GM12878 (cell line): ENCODE results near the gene NAGK. TPM values are rescaled to one million over a fixed set of nuclear protein-coding genes. Genes with fewer than 3 reads are reported as not detected.

ENCODE experiments used
- CBFB ChIP-seq: IDR thresholded peaks from 2 replicates; pipeline ENCODE4 v1.6.1; 2016; ENCODE audit warnings: antibody characterized with exemption, low read depth
- CBX5 ChIP-seq: sonication (generic); IDR thresholded peaks from 2 replicates; pipeline ENCODE4 v1.6.1; 2016; ENCODE audit warnings: low read depth, moderate library complexity, mild to moderate bottlenecking, inconsistent platforms
- CHD2 ChIP-seq: IDR thresholded peaks from 2 replicates; pipeline ENCODE4 v1.6.1; 2011; ENCODE audit warnings: low read depth, low read length, improper control_type of control experiment, borderline replicate concordance
- CREB1 ChIP-seq: IDR thresholded peaks from 2 replicates; pipeline ENCODE4 v1.6.1; 2012; ENCODE audit warnings: low read depth, mild to moderate bottlenecking, inconsistent platforms
- GABPA ChIP-seq: IDR thresholded peaks from 2 replicates; pipeline ENCODE4 v1.6.1; 2014; ENCODE audit warnings: antibody characterized with exemption, low read depth, mild to moderate bottlenecking, inconsistent platforms
- MTA3 ChIP-seq: IDR thresholded peaks from 2 replicates; pipeline ENCODE4 v1.6.1; 2012; ENCODE audit warnings: low read length, inconsistent platforms, borderline replicate concordance
- NFYA ChIP-seq: IDR thresholded peaks from 2 replicates; pipeline ENCODE4 v1.6.1; 2011; ENCODE audit warnings: low read depth, mild to moderate bottlenecking, low read length, improper control_type of control experiment, borderline replicate concordance
- PAX5 ChIP-seq: IDR thresholded peaks from 2 replicates; pipeline ENCODE4 v1.6.1; 2011; ENCODE audit warnings: low read depth, low read length, borderline replicate concordance
- POLR2AphosphoS2 ChIP-seq: IDR thresholded peaks from 2 replicates; pipeline ENCODE4 v1.6.1; 2011; ENCODE audit warnings: low read depth, mild to moderate bottlenecking, low read length, improper control_type of control experiment, moderate library complexity
- POLR2AphosphoS5 ChIP-seq: IDR thresholded peaks from 2 replicates; pipeline ENCODE4 v1.6.1; 2011; ENCODE audit warnings: mild to moderate bottlenecking, low read length, inconsistent platforms
- POU2F2 ChIP-seq: IDR thresholded peaks from 3 replicates; pipeline ENCODE4 v1.6.1; 2011; ENCODE audit warnings: low read depth, mild to moderate bottlenecking, low read length, borderline replicate concordance
- SIN3A ChIP-seq: IDR thresholded peaks from 2 replicates; pipeline ENCODE4 v1.6.1; 2012; ENCODE audit warnings: low read depth, low read length, improper control_type of control experiment
- SIX5 ChIP-seq: IDR thresholded peaks from 2 replicates; pipeline ENCODE4 v1.6.1; 2011; ENCODE audit warnings: mild to moderate bottlenecking, low read depth, low read length, moderate library complexity; ENCODE audit not compliant: severe bottlenecking
- SMAD1 ChIP-seq: fragments of 450-650 bp; IDR thresholded peaks from 2 replicates; pipeline ENCODE4 v1.6.1; 2018; ENCODE audit warnings: mild to moderate bottlenecking, low read depth; ENCODE audit not compliant: partially characterized antibody
- SMAD5 ChIP-seq: IDR thresholded peaks from 2 replicates; pipeline ENCODE4 v1.6.1; 2016; ENCODE audit warnings: antibody characterized with exemption, low read depth
- SP1 ChIP-seq: IDR thresholded peaks from one replicate; pipeline ENCODE4 v1.6.1; 2011; ENCODE audit warnings: low read depth, low read length
- TARDBP ChIP-seq: IDR thresholded peaks from 2 replicates; pipeline ENCODE4 v1.6.1; 2016; ENCODE audit warnings: borderline replicate concordance
- TCF3 ChIP-seq: IDR thresholded peaks from 2 replicates; pipeline ENCODE4 v1.6.1; 2012; ENCODE audit warnings: low read depth, mild to moderate bottlenecking, low read length, borderline replicate concordance; ENCODE audit not compliant: insufficient read depth
- ZBED1 ChIP-seq: IDR thresholded peaks from 2 replicates; pipeline ENCODE4 v1.6.1; 2016; ENCODE audit warnings: borderline replicate concordance
- polyA plus RNA-seq, 11 experiments: library from polyadenylated mRNA; depleted of rRNA in 4 of 11; unstranded in 6 of 11; stranded (reverse) in 5 of 11; fragments of >200 nt; fragmentation: Nextera tagmentation in 4 of 11; fragmentation: Illumina TruSeq in 1 of 11; extraction: Ambion mirVana in 4 of 11; extraction: Trizol in 1 of 11; gene quantifications; 1 replicate in 1 of 11; 2 replicates in 10 of 11; pipeline versions ENCODE4 v1.2.1 to v1.2.3, GENCODE V29; 2011 to 2016; ENCODE audit warnings: inconsistent platforms in 2 of 11, missing spikeins in 2 of 11, low read depth in 1 of 11
- total RNA-seq, 4 experiments: library from RNA; depleted of rRNA in 3 of 4; stranded (reverse); fragments of >200 nt in 3 of 4; fragmentation: Illumina TruSeq in 1 of 4; extraction: Trizol in 1 of 4; gene quantifications; 2 replicates each; pipeline versions ENCODE4 v1.2.1 to v1.2.3, GENCODE V29; 2013 to 2021
- TF ChIP-seq, protein P1 (sequence below): fragments of 450-650 bp; formaldehyde crosslinking; IDR thresholded peaks from 2 replicates; pipeline ENCODE4 v1.4.0; 2020; ENCODE audit warnings: mild to moderate bottlenecking, moderate library complexity
- TF ChIP-seq, protein P2 (sequence below): fragments of 150-350 bp; IDR thresholded peaks from 2 replicates; pipeline ENCODE4 v1.6.1; 2016; ENCODE audit warnings: low read depth, low read length
- TF ChIP-seq, protein P3 (sequence below): fragments of 450-650 bp; IDR thresholded peaks from 2 replicates; pipeline ENCODE4 v1.6.1; 2017; ENCODE audit warnings: mild to moderate bottlenecking

The NAGK gene
- total and polyA plus RNA-seq, 10 of the 15 experiments (the other 5 are each of a cell fraction or from before 2014, with no cell fraction given), result 67.7 to 137 (median 115) TPM

DNA sequence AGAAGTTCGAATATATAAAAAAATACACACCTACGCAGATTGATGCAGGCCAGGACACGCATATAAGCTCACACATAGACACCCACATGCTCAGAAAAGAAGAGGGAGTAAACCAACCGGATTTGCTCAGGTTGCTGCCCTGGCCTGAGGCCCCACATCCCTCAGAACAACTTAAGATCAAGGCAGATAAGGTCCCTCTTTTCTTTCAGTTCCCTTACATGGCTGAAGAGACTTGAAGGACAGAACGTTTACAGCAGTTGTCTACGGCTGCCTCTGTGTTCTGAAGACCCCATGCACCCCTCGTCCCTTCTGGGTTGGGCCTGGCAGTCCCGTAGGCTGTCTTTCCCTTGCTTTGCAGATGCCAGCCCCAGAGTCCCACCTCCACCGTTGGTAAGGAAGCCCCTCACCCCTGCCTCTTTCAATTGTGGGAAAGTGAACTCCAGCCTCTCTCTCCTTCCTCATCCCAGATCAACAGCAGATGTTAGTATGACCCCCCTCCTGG is 4.3 kb upstream of the NAGK start (continued):
- TF ChIP-seq, protein P1, sequence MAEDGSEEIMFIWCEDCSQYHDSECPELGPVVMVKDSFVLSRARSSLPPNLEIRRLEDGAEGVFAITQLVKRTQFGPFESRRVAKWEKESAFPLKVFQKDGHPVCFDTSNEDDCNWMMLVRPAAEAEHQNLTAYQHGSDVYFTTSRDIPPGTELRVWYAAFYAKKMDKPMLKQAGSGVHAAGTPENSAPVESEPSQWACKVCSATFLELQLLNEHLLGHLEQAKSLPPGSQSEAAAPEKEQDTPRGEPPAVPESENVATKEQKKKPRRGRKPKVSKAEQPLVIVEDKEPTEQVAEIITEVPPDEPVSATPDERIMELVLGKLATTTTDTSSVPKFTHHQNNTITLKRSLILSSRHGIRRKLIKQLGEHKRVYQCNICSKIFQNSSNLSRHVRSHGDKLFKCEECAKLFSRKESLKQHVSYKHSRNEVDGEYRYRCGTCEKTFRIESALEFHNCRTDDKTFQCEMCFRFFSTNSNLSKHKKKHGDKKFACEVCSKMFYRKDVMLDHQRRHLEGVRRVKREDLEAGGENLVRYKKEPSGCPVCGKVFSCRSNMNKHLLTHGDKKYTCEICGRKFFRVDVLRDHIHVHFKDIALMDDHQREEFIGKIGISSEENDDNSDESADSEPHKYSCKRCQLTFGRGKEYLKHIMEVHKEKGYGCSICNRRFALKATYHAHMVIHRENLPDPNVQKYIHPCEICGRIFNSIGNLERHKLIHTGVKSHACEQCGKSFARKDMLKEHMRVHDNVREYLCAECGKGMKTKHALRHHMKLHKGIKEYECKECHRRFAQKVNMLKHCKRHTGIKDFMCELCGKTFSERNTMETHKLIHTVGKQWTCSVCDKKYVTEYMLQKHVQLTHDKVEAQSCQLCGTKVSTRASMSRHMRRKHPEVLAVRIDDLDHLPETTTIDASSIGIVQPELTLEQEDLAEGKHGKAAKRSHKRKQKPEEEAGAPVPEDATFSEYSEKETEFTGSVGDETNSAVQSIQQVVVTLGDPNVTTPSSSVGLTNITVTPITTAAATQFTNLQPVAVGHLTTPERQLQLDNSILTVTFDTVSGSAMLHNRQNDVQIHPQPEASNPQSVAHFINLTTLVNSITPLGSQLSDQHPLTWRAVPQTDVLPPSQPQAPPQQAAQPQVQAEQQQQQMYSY (CRISPR knock-in tag), result no peak
- TF ChIP-seq, protein P2, sequence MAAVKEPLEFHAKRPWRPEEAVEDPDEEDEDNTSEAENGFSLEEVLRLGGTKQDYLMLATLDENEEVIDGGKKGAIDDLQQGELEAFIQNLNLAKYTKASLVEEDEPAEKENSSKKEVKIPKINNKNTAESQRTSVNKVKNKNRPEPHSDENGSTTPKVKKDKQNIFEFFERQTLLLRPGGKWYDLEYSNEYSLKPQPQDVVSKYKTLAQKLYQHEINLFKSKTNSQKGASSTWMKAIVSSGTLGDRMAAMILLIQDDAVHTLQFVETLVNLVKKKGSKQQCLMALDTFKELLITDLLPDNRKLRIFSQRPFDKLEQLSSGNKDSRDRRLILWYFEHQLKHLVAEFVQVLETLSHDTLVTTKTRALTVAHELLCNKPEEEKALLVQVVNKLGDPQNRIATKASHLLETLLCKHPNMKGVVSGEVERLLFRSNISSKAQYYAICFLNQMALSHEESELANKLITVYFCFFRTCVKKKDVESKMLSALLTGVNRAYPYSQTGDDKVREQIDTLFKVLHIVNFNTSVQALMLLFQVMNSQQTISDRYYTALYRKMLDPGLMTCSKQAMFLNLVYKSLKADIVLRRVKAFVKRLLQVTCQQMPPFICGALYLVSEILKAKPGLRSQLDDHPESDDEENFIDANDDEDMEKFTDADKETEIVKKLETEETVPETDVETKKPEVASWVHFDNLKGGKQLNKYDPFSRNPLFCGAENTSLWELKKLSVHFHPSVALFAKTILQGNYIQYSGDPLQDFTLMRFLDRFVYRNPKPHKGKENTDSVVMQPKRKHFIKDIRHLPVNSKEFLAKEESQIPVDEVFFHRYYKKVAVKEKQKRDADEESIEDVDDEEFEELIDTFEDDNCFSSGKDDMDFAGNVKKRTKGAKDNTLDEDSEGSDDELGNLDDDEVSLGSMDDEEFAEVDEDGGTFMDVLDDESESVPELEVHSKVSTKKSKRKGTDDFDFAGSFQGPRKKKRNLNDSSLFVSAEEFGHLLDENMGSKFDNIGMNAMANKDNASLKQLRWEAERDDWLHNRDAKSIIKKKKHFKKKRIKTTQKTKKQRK, result no peak
- TF ChIP-seq GABPA (no peak), TCF3 (no peak), POLR2AphosphoS5 (peak; percentile 85), TARDBP (no peak), CBX5 (no peak), SMAD1 (no peak), CBFB (no peak), SMAD5 (peak; percentile 58), CHD2 (peak; percentile 26; the same call in 1 of the 2 replicates), CREB1 (no peak), POU2F2 (peak; percentile 29; the same call in 1 of the 3 replicates), MTA3 (no peak), POLR2AphosphoS2 (peak; percentile 38; the same call in 1 of the 2 replicates), NFYA (no peak), SIN3A (no peak), SP1 (peak; percentile 33), PAX5 (0 out of 2 replicates have a peak, but pooled peaks have one; percentile 32), ZBED1 (no peak), SIX5 (no peak)
- TF ChIP-seq, protein P3, sequence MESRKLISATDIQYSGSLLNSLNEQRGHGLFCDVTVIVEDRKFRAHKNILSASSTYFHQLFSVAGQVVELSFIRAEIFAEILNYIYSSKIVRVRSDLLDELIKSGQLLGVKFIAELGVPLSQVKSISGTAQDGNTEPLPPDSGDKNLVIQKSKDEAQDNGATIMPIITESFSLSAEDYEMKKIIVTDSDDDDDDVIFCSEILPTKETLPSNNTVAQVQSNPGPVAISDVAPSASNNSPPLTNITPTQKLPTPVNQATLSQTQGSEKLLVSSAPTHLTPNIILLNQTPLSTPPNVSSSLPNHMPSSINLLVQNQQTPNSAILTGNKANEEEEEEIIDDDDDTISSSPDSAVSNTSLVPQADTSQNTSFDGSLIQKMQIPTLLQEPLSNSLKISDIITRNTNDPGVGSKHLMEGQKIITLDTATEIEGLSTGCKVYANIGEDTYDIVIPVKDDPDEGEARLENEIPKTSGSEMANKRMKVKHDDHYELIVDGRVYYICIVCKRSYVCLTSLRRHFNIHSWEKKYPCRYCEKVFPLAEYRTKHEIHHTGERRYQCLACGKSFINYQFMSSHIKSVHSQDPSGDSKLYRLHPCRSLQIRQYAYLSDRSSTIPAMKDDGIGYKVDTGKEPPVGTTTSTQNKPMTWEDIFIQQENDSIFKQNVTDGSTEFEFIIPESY, result no peak
